HEK293 (cell line): ENCODE results near the gene SYCN.

ENCODE experiments used
- CTCF ChIA-PET: fragments of 350-600 bp; formaldehyde crosslinking; extraction: SDS; loops from one replicate; lab custom pipeline; 2021; ENCODE audit warnings: antibody characterized with exemption; lab: Yijun Ruan, JAX
- POLR2A ChIA-PET: fragments of 300-600 bp; formaldehyde crosslinking; extraction: SDS; loops from one replicate; lab custom pipeline; 2020; ENCODE audit warnings: antibody characterized with exemption, inconsistent platforms; lab: Yijun Ruan, JAX
- H3K27ac ChIP-seq: fragments of 200-500 bp; sonication (Bioruptor generic); 2 replicates; pipeline ENCODE4 v1.5.1; 2014; ENCODE audit warnings: low read depth, low read length, control low read depth, inconsistent platforms; ENCODE audit errors: extremely low read depth
- H3K36me3 ChIP-seq, 2 experiments: fragments of 200-500 bp in 1 of 2; sonication (Bioruptor generic) in 1 of 2; 1 replicate in 1 of 2; 2 replicates in 1 of 2; pipeline ENCODE4 v1.5.1; 2014 to 2017; ENCODE audit warnings: inconsistent platforms in 2 of 2, low read length in 2 of 2; ENCODE audit not compliant: control insufficient read depth in 2 of 2, insufficient read depth in 1 of 2
- H3K4me1 ChIP-seq: fragments of 200-500 bp; sonication (Bioruptor generic); 2 replicates; pipeline ENCODE4 v1.5.1; 2014; ENCODE audit warnings: mild to moderate bottlenecking, low read length, inconsistent platforms; ENCODE audit not compliant: control insufficient read depth, insufficient read depth
- H3K4me3 ChIP-seq: 2 replicates; pipeline ENCODE4 v1.5.1; 2011; ENCODE audit warnings: low read depth, mild to moderate bottlenecking, control low read depth, low read length, moderate library complexity
- H3K9me3 ChIP-seq: fragments of 200-500 bp; sonication (Bioruptor generic); 2 replicates; pipeline ENCODE4 v1.5.1; 2014; ENCODE audit warnings: low read depth, low read length, inconsistent platforms; ENCODE audit not compliant: control insufficient read depth, insufficient read depth
- FEZF1 ChIP-seq: fragments of 450-650 bp; formaldehyde crosslinking; IDR thresholded peaks from 2 replicates; pipeline ENCODE4 v1.5.1; 2016; ENCODE audit warnings: missing biosample characterization, missing genetic modification characterization
- GFI1B ChIP-seq: fragments of 450-650 bp; formaldehyde crosslinking; IDR thresholded peaks from 2 replicates; pipeline ENCODE4 v1.5.1; 2016; ENCODE audit warnings: missing biosample characterization, missing genetic modification characterization
- MZF1 ChIP-seq: fragments of 450-650 bp; formaldehyde crosslinking; IDR thresholded peaks from 2 replicates; pipeline ENCODE4 v1.5.1; 2017; ENCODE audit warnings: missing biosample characterization, missing genetic modification characterization, borderline replicate concordance
- SETDB1 ChIP-seq: IDR thresholded peaks from one replicate; pipeline ENCODE4 v1.6.1; 2017; ENCODE audit warnings: mild to moderate bottlenecking, low read length, moderate library complexity, mixed read lengths; ENCODE audit not compliant: insufficient read length
- SP3 ChIP-seq: fragments of 450-650 bp; formaldehyde crosslinking; IDR thresholded peaks from 2 replicates; pipeline ENCODE4 v1.5.1; 2016; ENCODE audit warnings: missing biosample characterization, missing genetic modification characterization
- ZBTB21 ChIP-seq: fragments of 450-650 bp; formaldehyde crosslinking; IDR thresholded peaks from 2 replicates; pipeline ENCODE4 v1.5.1; 2017; ENCODE audit warnings: missing biosample characterization, missing genetic modification characterization
- ZBTB44 ChIP-seq: fragments of 450-650 bp; IDR thresholded peaks from 2 replicates; pipeline ENCODE4 v1.5.1; 2018; ENCODE audit warnings: missing biosample characterization, mild to moderate bottlenecking, missing genetic modification characterization
- ZIC2 ChIP-seq: fragments of 450-650 bp; formaldehyde crosslinking; IDR thresholded peaks from 2 replicates; pipeline ENCODE4 v1.5.1; 2016; ENCODE audit warnings: missing biosample characterization, missing genetic modification characterization
- ZNF223 ChIP-seq: fragments of 450-650 bp; formaldehyde crosslinking; IDR thresholded peaks from 2 replicates; pipeline ENCODE4 v1.5.1; 2016; ENCODE audit warnings: missing biosample characterization, missing genetic modification characterization
- ZNF335 ChIP-seq: fragments of 450-650 bp; formaldehyde crosslinking; conservative IDR thresholded peaks from 2 replicates; pipeline ENCODE4 v1.5.1; 2016; ENCODE audit warnings: missing biosample characterization, missing genetic modification characterization
- ZNF341 ChIP-seq: fragments of 450-650 bp; formaldehyde crosslinking; IDR thresholded peaks from 2 replicates; pipeline ENCODE4; 2016; ENCODE audit warnings: low read depth, missing biosample characterization, missing genetic modification characterization
- ZNF449 ChIP-seq: fragments of 450-650 bp; formaldehyde crosslinking; IDR thresholded peaks from 2 replicates; pipeline ENCODE4 v1.5.1; 2017; ENCODE audit warnings: missing biosample characterization, mild to moderate bottlenecking, missing genetic modification characterization, moderate library complexity
- ZNF530 ChIP-seq: fragments of 450-650 bp; formaldehyde crosslinking; IDR thresholded peaks from 2 replicates; pipeline ENCODE4 v1.5.1; 2016; ENCODE audit warnings: low read depth, missing biosample characterization, missing genetic modification characterization
- ZNF580 ChIP-seq: fragments of 450-650 bp; formaldehyde crosslinking; IDR thresholded peaks from 2 replicates; pipeline ENCODE4 v1.5.1; 2016; ENCODE audit warnings: missing biosample characterization, missing genetic modification characterization
- ZNF596 ChIP-seq: fragments of 450-650 bp; IDR thresholded peaks from 2 replicates; pipeline ENCODE4 v1.5.0; 2018; ENCODE audit warnings: missing biosample characterization, mild to moderate bottlenecking, missing genetic modification characterization, moderate library complexity
- ZNF600 ChIP-seq: fragments of 450-650 bp; formaldehyde crosslinking; IDR thresholded peaks from 2 replicates; pipeline ENCODE4 v1.5.1; 2016; ENCODE audit warnings: missing biosample characterization, missing genetic modification characterization
- ZNF626 ChIP-seq: fragments of 450-650 bp; sonication (Bioruptor Pico); formaldehyde crosslinking; IDR thresholded peaks from 2 replicates; pipeline ENCODE4 v1.5.1; 2018; ENCODE audit warnings: missing biosample characterization, missing genetic modification characterization, inconsistent platforms
- ZNF639 ChIP-seq: fragments of 450-650 bp; formaldehyde crosslinking; IDR thresholded peaks from 2 replicates; pipeline ENCODE4 v1.5.1; 2016; ENCODE audit warnings: missing biosample characterization, missing genetic modification characterization
- ZNF768 ChIP-seq: fragments of 450-650 bp; formaldehyde crosslinking; IDR thresholded peaks from 2 replicates; pipeline ENCODE4 v1.5.1; 2018; ENCODE audit warnings: missing biosample characterization, mild to moderate bottlenecking, missing genetic modification characterization

The SYCN gene

GRCh38 chr19:39207293-39207836 lies 3.3 kb upstream of the SYCN start:
- Histone ChIP-seq H3K36me3 (no peaks in the 10 kb centered on the region), H3K27ac (no peak overlapping the region), H3K4me3 (no peak overlapping the region), H3K9me3 (no peaks in the 10 kb centered on the region), H3K4me1 (peaks cover 10% of the 10 kb centered on the region)
- ChIA-PET CTCF (interaction anchor here (0.6 to 4.0 kb wide), 3 partner anchors 20 to 208 kb away, joined by 4 to 24 read pairs (median 7); no protein-coding TSS in a partner anchor), POLR2A (no interaction called here)
- no peak for TF ChIP-seq ZIC2 (tag by site-specific recombination)
- no peak for TF ChIP-seq GFI1B (tag by site-specific recombination)
- TF ChIP-seq ZNF580 (tag by site-specific recombination): peak; percentile 60
- TF ChIP-seq ZNF768 (tag by site-specific recombination): peak; percentile 79; the same call in 1 of the 2 replicates

GRCh38 chr19:39206122-39206521 lies 2.1 kb upstream of the SYCN start:
- Histone ChIP-seq H3K36me3 (no peaks in the 10 kb centered on the region), H3K4me1 (peaks cover 10% of the 10 kb centered on the region), H3K9me3 (no peaks in the 10 kb centered on the region), H3K27ac (no peak overlapping the region), H3K4me3 (no peak overlapping the region)
- ChIA-PET POLR2A (interaction anchor here (1.2 to 1.6 kb wide), 2 partner anchors 185 to 230 kb away, joined by 3 to 4 read pairs; partner anchors contain the start of genes MED29, PAF1 and RPS16), CTCF (interaction anchor here (0.6 to 4.0 kb wide), 8 partner anchors 18 to 206 kb away, joined by 3 to 24 read pairs (median 6); no protein-coding TSS in a partner anchor)
- 0 out of 2 replicates have a peak, but pooled peaks have one; percentile 1 for TF ChIP-seq ZBTB21 (tag by site-specific recombination)
- no peak for TF ChIP-seq FEZF1 (tag by site-specific recombination)

- no peaks in the 10 kb centered on the region for H3K9me3 ChIP-seq
- ChIA-PET POLR2A (interaction anchor here (1.2 to 1.6 kb wide), 3 partner anchors 137 to 231 kb away, joined by 3 to 4 read pairs (median 4); partner anchors contain the start of genes MED29, PAF1, RPS16 and SAMD4B), CTCF (interaction anchor here (0.6 to 4.0 kb wide), 12 partner anchors 18 to 229 kb away, joined by 3 to 24 read pairs (median 4); partner anchors contain the start of gene PLEKHG2)
- no peak overlapping the region for H3K27ac ChIP-seq
- H3K36me3 ChIP-seq: no peaks in the 10 kb centered on the region
- H3K4me3 ChIP-seq: no peak overlapping the region
- TF ChIP-seq ZNF341 (tag by site-specific recombination): peak; percentile 75
- TF ChIP-seq ZNF639 (tag by site-specific recombination): no peak
- TF ChIP-seq, all 188 proteins: peak for 1
- H3K4me1 ChIP-seq: peaks cover 10% of the 10 kb centered on the region
Measured at GRCh38 chr19:39205449-39205764, 1.3 kb upstream of the SYCN start.

GRCh38 chr19:39202998-39203355 lies 1.1 kb downstream of the SYCN start:
- Histone ChIP-seq H3K36me3 (no peaks in the 10 kb centered on the region), H3K4me1 (peaks cover 10% of the 10 kb centered on the region), H3K4me3 (no peak overlapping the region), H3K27ac (no peak overlapping the region), H3K9me3 (no peaks in the 10 kb centered on the region)
- ChIA-PET CTCF (interaction anchor here (0.6 to 3.8 kb wide), 13 partner anchors 9 to 562 kb away, joined by 3 to 23 read pairs (median 4); partner anchors contain the start of gene FBXO17), POLR2A (interaction anchor here (0.8 kb wide), 1 partner anchor 9 kb away, joined by 9 read pairs; no protein-coding TSS in a partner anchor)
- TF ChIP-seq ZNF449 (tag by site-specific recombination) (no peak), ZNF530 (tag by site-specific recombination) (no peak), ZNF335 (tag by site-specific recombination) (no peak), SP3 (tag by site-specific recombination) (no peak), ZNF223 (no peak), MZF1 (tag by site-specific recombination) (no peak), ZNF600 (tag by site-specific recombination) (no peak), ZNF596 (no peak), ZBTB44 (tag by site-specific recombination) (no peak), ZNF626 (tag by site-specific recombination) (no peak), SETDB1 (no peak)
